SK-N-SH (cell line): ENCODE results near the gene FAM81A. TPM values are rescaled to one million over a fixed set of nuclear protein-coding genes. Genes with fewer than 3 reads are reported as not detected.

ENCODE experiments used
- CTCF ChIA-PET: fragments of 300-600, 350-600 bp; formaldehyde crosslinking; extraction: SDS; loops from one replicate; lab custom pipeline; 2021; lab: Yijun Ruan, JAX
- POLR2A ChIA-PET: fragments of 350-600 bp; sonication (Branson Sonifier 250); formaldehyde crosslinking; extraction: SDS; loops from one replicate; lab custom pipeline; 2020; ENCODE audit warnings: antibody characterized with exemption, inconsistent platforms; lab: Yijun Ruan, JAX
- DNase-seq: peaks from one replicate; pipeline ENCODE4 v3.0.0; 2012
- H2AFZ ChIP-seq: fragments of 200-600 bp; sonication (generic); 2 replicates; pipeline ENCODE4 v1.8.1; 2016; ENCODE audit warnings: antibody characterized with exemption, mild to moderate bottlenecking, low read depth
- H3F3A ChIP-seq: fragments of 200-600 bp; sonication (generic); replicated peaks from 2 replicates; pipeline ENCODE3; 2016; ENCODE audit warnings: antibody characterized with exemption, mild to moderate bottlenecking; ENCODE audit not compliant: insufficient read depth
- H3K27ac ChIP-seq, 2 experiments: fragments of 200-500 bp in 1 of 2; fragments of 200-600 bp in 1 of 2; sonication (Bioruptor generic) in 1 of 2; sonication (generic), shearing (Covaris generic) in 1 of 2; 2 replicates each; pipeline versions ENCODE4 v1.5.1 to v1.6.1; 2014 to 2016; ENCODE audit warnings: low read depth in 2 of 2, inconsistent platforms in 1 of 2, low read length in 1 of 2, mild to moderate bottlenecking in 1 of 2, mixed read lengths in 1 of 2
- H3K27me3 ChIP-seq: fragments of 200-600 bp; sonication (generic), shearing (Covaris generic); 2 replicates; pipeline ENCODE4 v1.6.1; 2016; ENCODE audit warnings: mixed run types; ENCODE audit not compliant: insufficient read depth
- H3K36me3 ChIP-seq, 2 experiments: fragments of 200-500 bp in 1 of 2; fragments of 200-600 bp in 1 of 2; sonication (Bioruptor generic) in 1 of 2; sonication (generic) in 1 of 2; replicated peaks in 1 of 2; 2 replicates each; pipeline versions ENCODE3 to v1.5.1; 2014 to 2016; ENCODE audit warnings: low read length in 1 of 2, mild to moderate bottlenecking in 1 of 2; ENCODE audit not compliant: insufficient read depth in 2 of 2, control insufficient read depth in 1 of 2
- H3K4me1 ChIP-seq, 2 experiments: fragments of 200-500 bp in 1 of 2; fragments of 200-600 bp in 1 of 2; sonication (Bioruptor generic) in 1 of 2; sonication (generic), shearing (Covaris generic) in 1 of 2; 2 replicates each; pipeline versions ENCODE4 v1.5.1 to v1.6.1; 2014 to 2016; ENCODE audit warnings: low read depth in 1 of 2, low read length in 1 of 2, mixed run types in 1 of 2; ENCODE audit not compliant: insufficient read depth in 2 of 2, control insufficient read depth in 1 of 2
- H3K4me2 ChIP-seq: fragments of 200-600 bp; sonication (generic), shearing (Covaris generic); 2 replicates; pipeline ENCODE4 v1.6.1; 2017; ENCODE audit warnings: mixed run types
- H3K4me3 ChIP-seq, 2 experiments: fragments of 200-500 bp in 1 of 2; fragments of 200-600 bp in 1 of 2; sonication (Bioruptor generic) in 1 of 2; sonication (generic), shearing (Covaris generic) in 1 of 2; 2 replicates each; pipeline versions ENCODE4 v1.5.1 to v1.8.1; 2014 to 2016; ENCODE audit warnings: low read depth in 2 of 2, inconsistent platforms in 1 of 2, low read length in 1 of 2, mild to moderate bottlenecking in 1 of 2, mixed read lengths in 1 of 2, moderate library complexity in 1 of 2
- H3K79me2 ChIP-seq: fragments of 200-600 bp; sonication (generic); 2 replicates; pipeline ENCODE4 v1.8.1; 2017; ENCODE audit warnings: mild to moderate bottlenecking; ENCODE audit not compliant: insufficient read depth
- H3K9ac ChIP-seq: fragments of 200-600 bp; sonication (generic); 2 replicates; pipeline ENCODE4 v1.6.1; 2017; ENCODE audit warnings: mixed run types
- H3K9me2 ChIP-seq: fragments of 200-600 bp; sonication (generic); 2 replicates; pipeline ENCODE4 v1.6.1; 2017; ENCODE audit warnings: mixed run types
- H3K9me3 ChIP-seq: fragments of 200-600 bp; sonication (generic); 2 replicates; pipeline ENCODE4 v1.6.1; 2017; ENCODE audit warnings: mixed run types, mild to moderate bottlenecking, moderate library complexity
- H4K20me1 ChIP-seq: fragments of 200-600 bp; sonication (generic); 2 replicates; pipeline ENCODE4 v1.6.1; 2017; ENCODE audit warnings: mild to moderate bottlenecking, mixed run types; ENCODE audit not compliant: insufficient read depth
- CTCF ChIP-seq: fragments of 200-600 bp; sonication (generic); IDR thresholded peaks from 2 replicates; pipeline ENCODE4 v1.6.1; 2017; ENCODE audit warnings: antibody characterized with exemption, mild to moderate bottlenecking, moderate library complexity
- EZH2phosphoT487 ChIP-seq: fragments of 200-600 bp; sonication (generic); IDR thresholded peaks from 2 replicates; pipeline ENCODE4 v1.6.1; 2017; ENCODE audit warnings: low read depth, mixed run types, mild to moderate bottlenecking, antibody characterized with exemption, moderate library complexity, borderline replicate concordance
- FOSL2 ChIP-seq: IDR thresholded peaks from 2 replicates; pipeline ENCODE4 v1.4.0; 2012; ENCODE audit warnings: low read depth, mild to moderate bottlenecking, moderate library complexity, borderline replicate concordance
- FOXJ3 ChIP-seq: sonication (generic); formaldehyde crosslinking; IDR thresholded peaks from 2 replicates; pipeline ENCODE4 v1.5.1; 2020; ENCODE audit warnings: mild to moderate bottlenecking, missing genetic modification reagents
- FOXM1 ChIP-seq: IDR thresholded peaks from 2 replicates; pipeline ENCODE4 v1.4.0; 2012; ENCODE audit warnings: low read depth, mild to moderate bottlenecking
- GABPA ChIP-seq: IDR thresholded peaks from 2 replicates; pipeline ENCODE4 v1.4.0; 2012; ENCODE audit warnings: low read depth, mild to moderate bottlenecking
- GATA2 ChIP-seq: sonication (generic); formaldehyde crosslinking; IDR thresholded peaks from 2 replicates; pipeline ENCODE4 v1.5.0; 2020; ENCODE audit warnings: mild to moderate bottlenecking, missing genetic modification reagents
- MXI1 ChIP-seq: IDR thresholded peaks from 2 replicates; pipeline ENCODE4 v1.6.1; 2012; ENCODE audit warnings: mild to moderate bottlenecking, low read depth, low read length, improper control_type of control experiment
- POLR2AphosphoS5 ChIP-seq: IDR thresholded peaks from 2 replicates; pipeline ENCODE4 v1.6.1; 2012; ENCODE audit warnings: low read depth, low read length
- RAD21 ChIP-seq: IDR thresholded peaks from 2 replicates; pipeline ENCODE4 v1.6.1; 2012; ENCODE audit warnings: mild to moderate bottlenecking, low read length
- RCOR1 ChIP-seq: fragments of 150-350 bp; IDR thresholded peaks from 2 replicates; pipeline ENCODE4 v1.6.1; 2017; ENCODE audit warnings: antibody characterized with exemption, low read length
- REST ChIP-seq: IDR thresholded peaks from 2 replicates; pipeline ENCODE4 v1.6.1; 2012; ENCODE audit warnings: mild to moderate bottlenecking, low read depth, low read length, moderate library complexity
- TCF12 ChIP-seq: IDR thresholded peaks from 2 replicates; pipeline ENCODE4 v1.4.0; 2012
- TEAD4 ChIP-seq: IDR thresholded peaks from 2 replicates; pipeline ENCODE4 v1.4.0; 2012; ENCODE audit warnings: mild to moderate bottlenecking, borderline replicate concordance; ENCODE audit not compliant: insufficient read depth
- USF2 ChIP-seq: fragments of 150-350 bp; IDR thresholded peaks from 2 replicates; pipeline ENCODE4 v1.6.1; 2017; ENCODE audit warnings: antibody characterized with exemption, low read length, low read depth, borderline replicate concordance
- YY1 ChIP-seq: IDR thresholded peaks from 2 replicates; pipeline ENCODE4 v1.4.0; 2012; ENCODE audit warnings: low read depth, mild to moderate bottlenecking
- WGBS: methylation state at CpG from one replicate; pipeline ENCODE4 v1.1.6; 2017; ENCODE audit warnings: low lambda C conversion rate; 5-methylcytosine and 5-hydroxymethylcytosine counted together
- polyA plus RNA-seq, 3 experiments: library from polyadenylated mRNA; depleted of rRNA; stranded (reverse); fragments of >200 nt; gene quantifications; 2 replicates each; pipeline ENCODE4 v1.2.3, GENCODE V29; 2012

FAM81A gene
- polyA plus RNA-seq, 1 of the 3 experiments (the other 2 are of a cell fraction): 1.1 TPM

GRCh38 chr15:59443341-59444072, 5.5 kb downstream of the FAM81A start:
- H3K36me3 ChIP-seq: no peaks in the 10 kb centered on the region
- no peak overlapping the region for H3K4me3 ChIP-seq
- no peaks in the 10 kb centered on the region for H3K9me3 ChIP-seq
- H2AFZ ChIP-seq: no peak overlapping the region
- no peaks in the 10 kb centered on the region for H3F3A ChIP-seq
- no peak overlapping the region for H3K9ac ChIP-seq
- H3K4me2 ChIP-seq: no peak overlapping the region
- no peaks in the 10 kb centered on the region; the same call in 1 of the 2 replicates for H3K79me2 ChIP-seq
- DNase-seq: no peak
- WGBS: 82% methylated on average over 8 of the region's 8 CpGs
- peaks cover 0 to 1% of the 10 kb centered on the region in 2 experiments; a peak in 1 of 4 replicates for H3K4me1 ChIP-seq
- H3K9me2 ChIP-seq: no peaks in the 10 kb centered on the region
- ChIA-PET POLR2A (no interaction called here), CTCF (no interaction called here)
- no peak overlapping the region for H3K27ac ChIP-seq
- H3K27me3 ChIP-seq: no peaks in the 10 kb centered on the region
- H4K20me1 ChIP-seq: no peaks in the 10 kb centered on the region
- TF ChIP-seq TEAD4: no peak
- no peak for TF ChIP-seq GABPA
- no peak for TF ChIP-seq GATA2 (CRISPR knock-in tag)
- TF ChIP-seq EZH2phosphoT487: no peak
- no peak for TF ChIP-seq FOXJ3 (CRISPR knock-in tag)
- no peak for TF ChIP-seq USF2
- TF ChIP-seq REST: no peak
- TF ChIP-seq RCOR1: no peak
- no peak for TF ChIP-seq POLR2AphosphoS5
- no peak for TF ChIP-seq TCF12
- no peak for TF ChIP-seq RAD21
- TF ChIP-seq YY1: no peak
- no peak for TF ChIP-seq CTCF
- no peak for TF ChIP-seq FOXM1
- TF ChIP-seq FOSL2: no peak
- no peak for TF ChIP-seq MXI1
